HG03432 (cell line): ENCODE measurements around the gene PACRG.
"Not testable (repeated sequence)": the region's sequence is repeated elsewhere in the genome, so short reads cannot be mapped to it uniquely, and the experiment has no call there.

Source experiments
- ATAC-seq: cut with Tn5 transposase; IDR thresholded peaks from one replicate; pipeline ENCODE4 v1.9.1; 2021; ENCODE audit warnings: mild to moderate bottlenecking, moderate library complexity; ENCODE audit not compliant: unreplicated experiment

PACRG gene

GRCh38 chr6:162727322-162728182 lies at the start of gene PACRG, which contains the start of gene PRKN:
PACRG (plus strand) TSS chr6:162727974.
PRKN (minus strand) TSS chr6:162727766.
- peak; percentile 99 for ATAC-seq

- ATAC-seq: not testable (repeated sequence)
Measured at GRCh38 chr6:162678896-162679295, 48.9 kb upstream of the PACRG start.

GRCh38 chr6:162679681-162680080 lies 48.1 kb upstream of the PACRG start:
- ATAC-seq: no peak

GRCh38 chr6:162680367-162680766 lies 47.4 kb upstream of the PACRG start:
- no peak for ATAC-seq

- no peak for ATAC-seq
Measured at GRCh38 chr6:162680871-162681270, 46.9 kb upstream of the PACRG start.

- ATAC-seq: no peak
Measured at GRCh38 chr6:162681447-162681846, 46.3 kb upstream of the PACRG start.

- no peak for ATAC-seq
Measured at GRCh38 chr6:162683135-162683534, 44.6 kb upstream of the PACRG start.

GRCh38 chr6:162684052-162684451 lies 43.7 kb upstream of the PACRG start:
- no peak for ATAC-seq

- no peak for ATAC-seq
Measured at GRCh38 chr6:162684961-162685360, 42.8 kb upstream of the PACRG start.

GRCh38 chr6:162685586-162685985 lies 42.2 kb upstream of the PACRG start:
- no peak for ATAC-seq

GRCh38 chr6:162688751-162689345 lies 38.9 kb upstream of the PACRG start:
- no peak for ATAC-seq

GRCh38 chr6:162690158-162690557 lies 37.6 kb upstream of the PACRG start:
- no peak for ATAC-seq

GRCh38 chr6:162697872-162698403 lies 29.8 kb upstream of the PACRG start:
- no peak for ATAC-seq

GRCh38 chr6:162698440-162698839 lies 29.3 kb upstream of the PACRG start:
- ATAC-seq: no peak

GRCh38 chr6:162699961-162700360 lies 27.8 kb upstream of the PACRG start:
- ATAC-seq: no peak

- no peak for ATAC-seq
Measured at GRCh38 chr6:162700966-162701365, 26.8 kb upstream of the PACRG start.

- no peak for ATAC-seq
Measured at GRCh38 chr6:162701551-162701950, 26.2 kb upstream of the PACRG start.

- ATAC-seq: no peak
Measured at GRCh38 chr6:162702446-162702845, 25.3 kb upstream of the PACRG start.

GRCh38 chr6:162704001-162704400 lies 23.8 kb upstream of the PACRG start:
- no peak for ATAC-seq

- ATAC-seq: no peak
Measured at GRCh38 chr6:162705736-162706135, 22.0 kb upstream of the PACRG start.

- no peak for ATAC-seq
Measured at GRCh38 chr6:162706232-162706631, 21.5 kb upstream of the PACRG start.

GRCh38 chr6:162708971-162709370 lies 18.8 kb upstream of the PACRG start:
- no peak for ATAC-seq
